ENCODE data around the gene LONRF3.
"Not testable (repeated sequence)": the region's sequence is repeated elsewhere in the genome, so short reads cannot be mapped to it uniquely, and the experiment has no call there.

Gene LONRF3

DNA sequence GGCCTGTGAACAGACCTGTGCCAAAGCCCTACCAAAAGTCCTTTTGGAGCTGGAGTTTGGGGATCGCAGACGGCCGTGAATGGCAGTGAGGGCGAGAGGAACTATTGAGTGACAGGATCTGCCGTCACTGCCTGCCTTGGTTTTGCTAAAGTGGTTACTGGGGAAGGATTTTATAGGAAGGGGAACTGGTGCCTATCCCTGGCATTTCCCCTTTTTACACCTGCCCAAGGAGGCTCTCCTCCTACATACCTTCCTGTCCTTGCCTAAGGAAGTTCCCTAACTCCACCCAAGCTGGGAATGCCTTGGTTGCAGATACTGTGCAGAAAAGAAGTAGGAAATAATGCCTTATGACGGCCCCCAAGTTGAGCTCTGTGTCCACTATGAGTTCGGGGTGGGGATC, 14.5 kb downstream of the LONRF3 start:
- DNase-seq = no peak

- DNase-seq = no peak
Measured at GRCh38 chrX:118989886-118990285, 15.5 kb downstream of the LONRF3 start.

GRCh38 chrX:118990512-118991227, 16.3 kb downstream of the LONRF3 start:
- DNase-seq = no peak

DNA sequence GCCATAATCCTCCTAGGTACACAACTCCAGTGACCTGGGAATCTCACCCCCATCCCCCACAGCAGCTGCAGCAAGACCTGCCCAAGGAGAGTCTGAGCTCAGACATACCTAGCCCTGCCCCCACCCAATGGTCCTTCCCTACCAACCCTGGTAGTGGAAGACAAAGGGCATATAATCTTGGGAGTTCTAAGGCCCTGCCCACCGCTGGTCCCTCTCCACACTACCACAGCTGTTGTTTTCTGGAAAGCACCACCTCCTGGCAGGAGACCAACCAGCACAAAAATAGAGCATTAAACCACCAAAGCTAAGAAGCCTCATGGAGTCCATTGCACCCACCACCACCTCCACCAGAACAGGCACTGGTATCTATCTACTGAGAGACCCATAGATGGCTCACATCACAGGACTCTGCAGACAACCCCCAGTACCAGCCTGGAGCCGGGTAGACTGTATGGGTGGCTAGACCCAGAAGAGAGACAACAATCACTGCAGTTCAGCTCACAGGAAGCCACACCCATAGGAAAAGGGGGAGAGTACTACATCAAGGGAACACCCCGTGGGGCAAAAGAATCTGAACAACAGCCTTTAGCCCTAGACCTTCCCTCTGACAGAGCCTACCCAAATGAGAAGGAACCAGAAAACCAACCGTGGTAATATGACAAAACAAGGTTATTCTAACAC, 18.2 kb downstream of the LONRF3 start:
- not testable (repeated sequence) for DNase-seq

- no peak for DNase-seq
Measured at GRCh38 chrX:119003462-119003861, 29.0 kb downstream of the LONRF3 start.

DNA sequence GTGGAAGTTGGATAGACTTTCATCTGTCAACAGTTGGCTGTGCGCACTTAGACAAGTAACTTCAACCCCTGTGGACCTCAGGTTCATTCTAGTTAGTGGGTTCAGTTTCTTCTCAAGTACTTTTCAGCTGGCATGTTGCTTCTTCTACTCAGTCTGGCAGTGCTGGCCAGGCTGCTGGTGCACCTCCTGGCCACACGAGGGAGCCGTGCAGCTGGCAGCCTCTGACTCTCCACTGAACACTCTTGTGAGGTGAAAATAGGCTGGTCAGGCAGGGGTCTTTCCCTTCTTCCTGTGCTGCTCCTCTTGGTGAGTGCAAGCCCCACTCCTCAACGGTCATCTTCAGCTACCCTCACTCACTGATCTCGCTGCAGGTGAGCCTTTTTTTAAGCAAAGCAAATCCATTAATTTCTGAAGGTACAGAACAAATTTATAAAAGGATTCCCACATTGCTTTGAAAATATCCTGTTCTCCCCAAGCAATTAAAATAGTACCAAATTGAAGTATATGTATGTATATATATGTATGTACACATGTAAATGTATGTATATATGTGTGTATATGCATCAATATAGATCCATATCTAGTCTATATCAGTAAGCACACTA, 30.6 kb downstream of the LONRF3 start:
- DNase-seq = peak; percentile 16

- no peak for DNase-seq
Measured at GRCh38 chrX:119007189-119007770, 32.9 kb downstream of the LONRF3 start.

GRCh38 chrX:119008110-119008744, 33.8 kb downstream of the LONRF3 start:
- peak; percentile 12 for DNase-seq

DNA sequence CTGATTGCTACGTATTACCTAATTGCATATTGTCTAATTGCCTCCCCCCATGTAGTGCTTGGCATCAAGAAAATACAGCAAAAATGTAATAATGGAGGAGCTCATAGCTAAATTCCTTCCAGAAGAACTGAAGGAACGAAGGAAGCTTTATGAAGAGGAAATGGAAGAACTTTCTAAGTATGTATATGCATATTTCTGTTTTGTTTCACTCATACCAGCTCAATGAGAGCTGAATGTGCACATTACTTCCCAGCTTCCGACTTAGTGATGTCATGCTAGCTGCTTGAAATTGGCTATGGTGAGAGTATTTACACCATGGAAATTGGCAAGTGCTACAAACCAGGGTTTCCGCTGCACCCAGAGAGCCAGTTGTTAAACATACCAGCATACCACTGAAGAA, 34.7 kb downstream of the LONRF3 start:
- peak; percentile 15 for DNase-seq

DNA sequence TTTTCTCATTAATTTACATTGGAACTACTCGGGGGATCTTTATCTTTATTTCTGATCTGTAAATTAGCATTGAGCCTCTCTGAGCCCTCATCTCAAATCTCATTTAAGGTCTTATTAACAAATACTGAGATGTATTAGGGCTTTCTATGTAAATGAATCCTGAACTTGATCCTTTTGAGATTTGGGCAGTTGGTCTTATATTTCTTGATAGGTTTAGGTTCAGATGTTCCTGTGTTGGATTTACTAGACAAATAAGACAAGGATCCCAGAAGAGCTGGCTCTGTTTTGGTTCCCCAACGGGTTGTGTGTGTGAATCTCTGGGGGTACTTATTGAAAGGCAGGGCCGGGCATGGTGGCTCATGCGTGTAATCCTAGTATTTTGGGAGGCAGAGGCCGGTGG, 36.1 kb downstream of the LONRF3 start:
- DNase-seq = no peak

DNA sequence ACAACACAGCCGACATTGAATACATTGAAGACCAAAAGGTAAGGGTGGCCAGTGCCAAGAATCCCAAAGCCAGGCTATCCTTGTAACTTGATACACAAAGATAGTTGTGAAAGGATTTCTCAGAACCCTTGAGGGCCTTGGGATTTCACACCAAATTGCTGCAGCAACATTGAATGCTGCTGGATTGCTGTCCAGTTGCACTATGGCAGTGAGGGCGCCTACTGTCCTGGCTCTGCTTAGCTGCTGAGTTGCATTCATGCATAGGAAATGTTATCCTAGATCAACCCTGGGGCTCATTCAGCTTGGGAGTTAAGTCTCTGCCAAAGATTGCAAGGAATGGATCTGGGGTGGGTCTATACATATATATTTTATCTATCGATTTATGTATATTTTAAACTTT, 38.7 kb downstream of the LONRF3 start:
- no peak for DNase-seq

DNA sequence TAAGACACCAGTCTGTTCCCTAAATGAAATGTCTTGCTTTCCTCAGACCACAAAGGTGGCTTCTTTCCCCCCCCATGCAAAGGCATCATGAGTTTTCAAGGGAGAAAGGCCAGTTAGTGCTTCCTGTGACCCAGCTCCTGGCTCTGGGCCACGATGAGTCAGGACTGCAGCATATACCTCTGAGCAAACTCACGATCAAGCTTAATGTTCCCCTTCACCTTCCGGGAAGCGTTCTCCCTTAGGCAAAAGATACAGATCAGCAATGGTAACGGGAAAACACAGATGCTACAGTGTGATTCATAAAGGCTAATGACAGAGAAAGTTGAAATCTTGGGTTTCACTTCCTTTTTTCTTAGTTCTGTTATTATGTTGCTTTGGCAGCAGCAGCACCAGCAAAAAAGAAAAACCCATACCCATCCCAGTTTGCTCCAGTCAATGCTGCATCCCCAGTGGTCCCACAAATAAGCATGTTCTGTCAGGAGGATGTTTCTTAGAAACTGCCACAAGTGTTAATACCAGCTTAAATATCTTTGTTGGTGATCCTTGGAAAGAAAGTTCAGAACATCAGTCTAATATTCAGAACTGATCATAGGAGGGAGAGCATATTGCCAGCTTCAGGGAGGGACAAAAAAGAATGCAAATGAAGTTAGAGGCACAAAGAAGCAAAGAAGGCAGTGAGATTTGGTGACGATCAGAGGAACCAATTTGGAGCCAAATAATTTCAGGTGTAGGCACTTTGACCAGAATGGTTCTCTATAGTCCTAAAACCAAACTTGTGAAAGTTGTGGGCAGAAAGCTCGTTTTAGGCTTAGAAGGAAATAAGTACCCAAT, 41.2 kb downstream of the LONRF3 start:
- peak; percentile 21 for DNase-seq

- no peak for DNase-seq
Measured at GRCh38 chrX:119017077-119017476, 42.7 kb downstream of the LONRF3 start.

- no peak for DNase-seq
Measured at GRCh38 chrX:119025900-119026299, 51.5 kb downstream of the LONRF3 start.

DNA sequence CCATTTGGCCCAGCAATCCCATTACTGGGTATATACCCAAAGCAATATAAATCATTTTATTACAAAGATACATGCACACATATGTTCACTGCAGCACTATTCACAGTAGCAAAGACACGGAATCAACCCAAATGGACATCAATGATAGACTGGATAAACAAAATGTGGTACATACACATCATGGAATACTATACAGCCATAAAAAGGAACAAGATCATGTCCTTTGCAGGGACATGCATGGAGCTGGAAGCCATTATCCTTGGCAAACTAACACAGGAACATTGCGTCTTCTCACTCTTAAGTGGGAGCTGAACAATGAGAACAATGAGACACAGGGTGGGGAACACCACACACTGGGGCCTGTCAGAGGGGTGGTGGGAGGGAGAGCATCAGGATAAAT, 51.9 kb downstream of the LONRF3 start:
- DNase-seq = not testable (repeated sequence)

DNA sequence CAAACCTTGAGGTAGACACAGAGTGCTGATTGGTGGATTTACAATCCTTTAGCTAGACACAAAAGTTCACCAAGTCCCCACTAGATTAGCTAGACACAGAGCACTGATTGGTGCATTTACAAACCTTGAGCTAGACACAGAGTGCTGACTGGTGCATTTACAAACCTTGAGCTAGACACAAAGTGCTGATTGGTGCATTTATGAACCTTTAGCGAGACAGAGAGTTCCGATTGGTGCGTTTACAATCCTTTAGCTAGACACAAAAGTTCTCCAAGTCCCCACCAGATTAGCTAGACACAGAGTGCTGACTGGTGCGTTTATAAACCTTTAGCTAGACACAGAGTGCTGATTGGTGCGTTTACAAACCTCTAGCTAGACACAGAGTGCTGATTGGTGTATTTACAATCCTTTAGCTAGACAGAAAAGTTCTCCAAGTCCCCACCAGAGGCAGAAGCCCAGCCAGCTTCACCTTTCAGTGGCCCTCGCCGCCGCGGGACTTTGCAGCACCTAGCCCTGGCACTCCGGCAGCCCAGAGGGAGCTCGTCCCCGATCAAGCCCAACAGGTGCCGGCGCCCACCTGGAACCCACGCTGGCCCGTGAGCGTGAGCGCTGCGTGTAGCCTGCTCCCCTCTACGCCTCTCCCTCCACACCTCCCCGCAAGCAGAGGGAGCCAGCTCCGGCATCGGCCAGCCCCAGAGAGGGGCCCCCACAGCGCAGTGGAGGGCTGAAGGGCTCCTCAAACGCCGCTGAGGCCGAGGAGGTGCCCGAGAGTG, 53.7 kb downstream of the LONRF3 start:
- not testable (repeated sequence) for DNase-seq

DNA sequence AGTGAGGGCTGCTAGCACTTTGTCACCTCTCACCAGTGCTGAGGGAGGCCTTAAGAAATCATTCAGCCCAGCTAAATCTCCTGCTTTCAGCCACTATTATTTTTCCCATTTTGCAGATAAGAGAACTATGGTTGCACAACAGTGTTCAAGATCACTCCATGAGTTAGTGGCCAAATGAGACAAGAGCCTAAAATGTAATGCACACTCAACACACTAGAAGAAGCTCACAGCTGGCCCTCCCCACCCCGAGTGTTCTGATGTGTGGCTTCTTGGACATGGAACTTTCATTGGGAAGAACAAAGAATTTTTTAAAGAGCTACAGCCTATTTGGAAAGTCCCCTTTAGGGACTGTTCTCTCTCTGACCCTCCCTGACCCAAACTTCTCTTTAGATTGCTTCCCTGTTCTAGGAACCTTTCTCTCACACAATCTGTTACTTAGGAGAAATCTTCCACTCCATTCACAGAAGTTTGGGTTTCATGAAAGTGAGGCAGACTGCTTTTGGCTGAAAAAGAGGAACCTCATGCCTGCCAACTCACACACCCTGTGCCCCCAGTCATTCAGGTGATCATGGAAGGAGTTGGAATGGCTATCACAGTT, 54.4 kb downstream of the LONRF3 start:
- no peak for DNase-seq

- DNase-seq = not testable (repeated sequence)
Measured at GRCh38 chrX:119029656-119030055, 55.2 kb downstream of the LONRF3 start.

DNA sequence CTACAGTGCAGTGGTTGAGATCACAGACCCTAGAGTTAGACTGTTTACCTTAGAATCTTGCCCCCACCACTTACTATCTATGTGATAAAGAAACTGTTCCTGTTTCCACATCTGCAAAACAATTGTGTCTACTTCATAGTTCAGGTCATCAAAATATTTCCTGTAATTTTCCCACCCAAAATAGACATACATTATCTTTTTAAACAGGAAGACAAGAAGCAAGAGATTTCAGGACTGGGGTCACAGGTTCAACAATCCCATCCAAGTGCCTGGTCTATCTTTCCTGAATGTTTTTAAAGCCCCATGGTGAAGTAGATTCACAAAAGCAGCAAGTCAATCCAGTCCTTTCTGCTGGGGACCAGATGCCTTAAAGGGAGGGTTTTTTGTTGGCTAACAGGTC, 56.6 kb downstream of the LONRF3 start:
- no peak for DNase-seq

DNA sequence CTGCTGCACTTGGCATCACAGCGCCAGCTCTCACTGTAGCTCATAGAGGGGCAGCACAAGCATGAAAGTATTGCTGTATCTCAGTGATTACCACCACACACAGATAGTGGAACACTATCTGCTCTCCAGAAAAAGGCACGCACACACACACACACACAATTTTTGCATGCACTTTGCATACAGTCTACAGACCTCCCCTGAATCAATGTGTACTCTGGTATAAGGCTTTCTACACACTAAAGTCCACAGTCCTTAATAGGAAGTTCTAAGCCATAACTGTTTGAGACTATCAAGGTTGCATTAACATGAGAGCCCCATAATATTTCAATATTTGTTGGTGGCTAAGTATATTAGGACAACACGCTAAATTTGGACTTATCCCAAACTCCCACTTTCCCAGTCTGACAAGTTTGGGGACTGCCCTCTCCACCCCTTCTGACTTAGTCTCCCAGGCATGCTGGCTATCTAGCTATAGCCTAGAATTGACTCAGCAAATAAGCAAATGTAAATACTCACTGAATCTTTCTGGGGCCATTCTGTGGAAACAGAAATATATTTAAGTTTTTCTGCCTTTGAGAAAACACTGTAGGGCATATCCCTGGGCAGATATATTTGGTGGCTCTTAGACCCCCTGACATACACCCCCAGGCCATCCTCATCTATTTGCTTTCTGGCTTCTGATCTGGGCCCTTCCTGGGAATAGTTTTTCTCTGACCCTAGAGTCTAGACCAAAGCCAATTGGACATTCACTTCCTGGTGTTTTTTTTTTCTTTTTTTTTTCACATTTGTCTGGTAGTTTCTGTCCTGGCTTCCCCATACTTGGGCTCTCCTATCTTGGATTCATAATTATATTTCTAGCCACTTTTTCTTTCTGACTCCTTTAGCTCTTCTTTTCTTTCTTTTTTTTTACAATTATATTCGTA, 62.0 kb downstream of the LONRF3 start:
- DNase-seq = no peak

Data from fibroblast of skin of back (primary cell).